Measurements from ENCODE around the gene PIWIL1.

- TF ChIP-seq, protein P1, sequence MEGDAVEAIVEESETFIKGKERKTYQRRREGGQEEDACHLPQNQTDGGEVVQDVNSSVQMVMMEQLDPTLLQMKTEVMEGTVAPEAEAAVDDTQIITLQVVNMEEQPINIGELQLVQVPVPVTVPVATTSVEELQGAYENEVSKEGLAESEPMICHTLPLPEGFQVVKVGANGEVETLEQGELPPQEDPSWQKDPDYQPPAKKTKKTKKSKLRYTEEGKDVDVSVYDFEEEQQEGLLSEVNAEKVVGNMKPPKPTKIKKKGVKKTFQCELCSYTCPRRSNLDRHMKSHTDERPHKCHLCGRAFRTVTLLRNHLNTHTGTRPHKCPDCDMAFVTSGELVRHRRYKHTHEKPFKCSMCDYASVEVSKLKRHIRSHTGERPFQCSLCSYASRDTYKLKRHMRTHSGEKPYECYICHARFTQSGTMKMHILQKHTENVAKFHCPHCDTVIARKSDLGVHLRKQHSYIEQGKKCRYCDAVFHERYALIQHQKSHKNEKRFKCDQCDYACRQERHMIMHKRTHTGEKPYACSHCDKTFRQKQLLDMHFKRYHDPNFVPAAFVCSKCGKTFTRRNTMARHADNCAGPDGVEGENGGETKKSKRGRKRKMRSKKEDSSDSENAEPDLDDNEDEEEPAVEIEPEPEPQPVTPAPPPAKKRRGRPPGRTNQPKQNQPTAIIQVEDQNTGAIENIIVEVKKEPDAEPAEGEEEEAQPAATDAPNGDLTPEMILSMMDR (conservative IDR thresholded peaks at IDR 0.05 in 1 of 2, IDR thresholded peaks at IDR 0.05 in 1 of 2; ENCODE audit: low read depth in 1 of 2, low read length in 2 of 2), result no peak
- TF ChIP-seq EZH2 (IDR thresholded peaks at IDR 0.05; ENCODE audit: low read length, missing control alignments), result no peak
Measured at GRCh38 chr12:130288691-130289090, 49.0 kb upstream of the PIWIL1 start.

Data from fibroblast of lung (primary cell).